Skin of body (tissue), 2 donors: ENCODE data around the gene VWC2. TPM values are rescaled to one million over a fixed set of nuclear protein-coding genes. Genes with fewer than 3 reads are reported as not detected.

Experiments used
- DNase-seq: peaks from one replicate; lab custom pipeline; 2025; lab: John Stamatoyannopoulos, UW
- total RNA-seq: library from RNA; depleted of rRNA; stranded (reverse); fragments of >200 nt; gene quantifications from one replicate; pipeline ENCODE4 v1.2.3, GENCODE V29; 2014

The VWC2 gene
- total RNA-seq, 1 donor from 2014 or later = 0.49 TPM

DNA sequence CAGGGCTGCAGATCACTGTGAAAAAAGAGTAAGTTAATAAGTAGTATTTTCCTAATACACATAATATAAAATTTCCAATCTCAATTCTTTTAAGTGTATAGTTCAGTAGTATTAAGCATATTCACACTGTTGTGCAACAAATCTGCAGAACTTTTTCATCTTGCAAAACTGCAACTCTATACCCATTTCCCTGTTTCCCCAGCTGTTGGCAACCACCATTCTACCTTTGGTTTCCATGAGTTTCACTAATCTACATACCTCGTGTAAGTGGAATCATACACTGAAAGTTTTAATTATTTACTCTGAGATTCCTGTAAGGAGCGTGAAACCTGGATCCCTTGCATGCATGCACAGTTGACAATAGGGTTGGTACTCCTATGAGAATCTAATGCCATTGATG is 164.2 kb downstream of the VWC2 start:
- DNase-seq = no peak
